ENCODE results near the gene ZDHHC13.
A peak's percentile ranks its signal among the peaks of the same experiment; 100 is the strongest.
"Not testable (repeated sequence)": the region's sequence is repeated elsewhere in the genome, so short reads cannot be mapped to it uniquely, and the experiment has no call there.

The ZDHHC13 gene

GRCh38 chr11:19107125-19107524 lies 9.8 kb upstream of the ZDHHC13 start:
- Histone ChIP-seq H3K27me3 (ENCODE audit: control insufficient read depth, insufficient read depth, low read length) (no peaks in the 10 kb centered on the region), H3K4me1 (ENCODE audit: control insufficient read depth, insufficient read depth, low read length) (no peaks in the 10 kb centered on the region), H3K27ac (ENCODE audit: low read depth, low read length) (no peak overlapping the region)

DNA sequence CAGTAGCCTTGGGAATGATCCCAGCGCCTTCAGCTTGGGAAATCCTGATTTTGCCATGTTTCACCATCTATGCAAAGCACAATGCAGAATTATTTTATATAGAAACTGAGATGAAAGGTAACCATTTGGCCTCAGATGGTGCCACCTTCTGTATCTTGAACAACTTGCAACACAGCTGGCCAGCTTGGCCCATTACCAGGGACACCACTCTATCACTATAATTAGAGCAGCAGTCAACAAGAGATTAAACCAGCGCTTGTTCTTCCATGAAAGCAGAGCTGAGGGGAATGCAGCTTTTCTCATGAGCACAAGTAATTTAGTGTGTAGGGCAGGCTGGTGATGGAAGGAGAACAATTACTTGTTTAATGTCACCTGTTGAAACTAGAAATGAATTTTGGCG lies 6.7 kb upstream of the ZDHHC13 start:
- H3K4me3 ChIP-seq (ENCODE audit: low read length) = no peak overlapping the region
- H3K9ac ChIP-seq (ENCODE audit: low read length) = no peak overlapping the region
- no peak overlapping the region for H3K27ac ChIP-seq (ENCODE audit: low read depth, low read length)
- no peaks in the 10 kb centered on the region for H3K36me3 ChIP-seq (ENCODE audit: control insufficient read depth, insufficient read depth, low read length)
- H3K4me1 ChIP-seq (ENCODE audit: control insufficient read depth, insufficient read depth, low read length) = no peaks in the 10 kb centered on the region
- no peaks in the 10 kb centered on the region for H3K27me3 ChIP-seq (ENCODE audit: control insufficient read depth, insufficient read depth, low read length)

More at GRCh38 chr11:19107125-19107524, 9.8 kb upstream of the ZDHHC13 start:
- Histone ChIP-seq H3K4me3 (ENCODE audit: low read length) (no peak overlapping the region), H3K36me3 (ENCODE audit: control insufficient read depth, insufficient read depth, low read length) (no peaks in the 10 kb centered on the region), H3K9ac (ENCODE audit: low read length) (no peak overlapping the region)

GRCh38 chr11:19111809-19112208 lies 5.2 kb upstream of the ZDHHC13 start:
- Histone ChIP-seq H3K4me3 (ENCODE audit: low read length) (no peak overlapping the region), H3K27me3 (ENCODE audit: control insufficient read depth, insufficient read depth, low read length) (no peaks in the 10 kb centered on the region), H3K9ac (ENCODE audit: low read length) (no peak overlapping the region), H3K4me1 (ENCODE audit: control insufficient read depth, insufficient read depth, low read length) (no peaks in the 10 kb centered on the region), H3K36me3 (ENCODE audit: control insufficient read depth, insufficient read depth, low read length) (no peaks in the 10 kb centered on the region), H3K27ac (ENCODE audit: low read depth, low read length) (no peak overlapping the region)

GRCh38 chr11:19116276-19116970 lies 545 bp upstream of the ZDHHC13 start:
- H3K27me3 ChIP-seq (ENCODE audit: control insufficient read depth, insufficient read depth, low read length) = no peaks in the 10 kb centered on the region
- peak overlapping the region; percentile 90 for H3K4me3 ChIP-seq (ENCODE audit: low read length)
- H3K36me3 ChIP-seq (ENCODE audit: control insufficient read depth, insufficient read depth, low read length) = no peaks in the 10 kb centered on the region
- no peak overlapping the region for H3K27ac ChIP-seq (ENCODE audit: low read depth, low read length)
- H3K9ac ChIP-seq (ENCODE audit: low read length) = no peak overlapping the region
- H3K4me1 ChIP-seq (ENCODE audit: control insufficient read depth, insufficient read depth, low read length) = no peaks in the 10 kb centered on the region

DNA sequence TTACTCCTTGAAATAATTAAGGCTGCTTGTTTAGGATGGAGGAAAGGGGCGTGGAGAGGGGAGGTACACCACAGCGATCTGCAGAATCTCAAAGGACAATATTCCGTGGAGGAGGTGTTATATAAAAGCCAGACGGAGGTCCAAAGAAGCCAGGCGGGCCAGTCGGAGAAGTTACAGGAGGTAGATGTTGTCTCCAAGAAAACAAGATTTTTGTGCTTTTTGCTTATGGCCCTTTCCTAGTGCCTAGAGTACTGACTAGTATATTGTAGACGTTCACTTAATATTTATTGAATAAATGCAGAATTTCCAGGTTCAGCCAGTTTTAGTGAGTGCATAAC lies 761 bp downstream of the ZDHHC13 start:
- Histone ChIP-seq H3K4me3 (ENCODE audit: low read length) (peak overlapping the region; percentile 90), H3K4me1 (ENCODE audit: control insufficient read depth, insufficient read depth, low read length) (no peaks in the 10 kb centered on the region), H3K36me3 (ENCODE audit: control insufficient read depth, insufficient read depth, low read length) (no peaks in the 10 kb centered on the region), H3K27me3 (ENCODE audit: control insufficient read depth, insufficient read depth, low read length) (no peaks in the 10 kb centered on the region), H3K9ac (ENCODE audit: low read length) (no peak overlapping the region), H3K27ac (ENCODE audit: low read depth, low read length) (no peak overlapping the region)

- Histone ChIP-seq H3K27ac (ENCODE audit: low read depth, low read length) (no peak overlapping the region), H3K9ac (ENCODE audit: low read length) (no peak overlapping the region), H3K4me3 (ENCODE audit: low read length) (no peak overlapping the region), H3K27me3 (ENCODE audit: control insufficient read depth, insufficient read depth, low read length) (no peaks in the 10 kb centered on the region), H3K36me3 (ENCODE audit: control insufficient read depth, insufficient read depth, low read length) (no peaks in the 10 kb centered on the region), H3K4me1 (ENCODE audit: control insufficient read depth, insufficient read depth, low read length) (no peaks in the 10 kb centered on the region)
Observed at GRCh38 chr11:19121646-19122045, 4.7 kb downstream of the ZDHHC13 start.

DNA sequence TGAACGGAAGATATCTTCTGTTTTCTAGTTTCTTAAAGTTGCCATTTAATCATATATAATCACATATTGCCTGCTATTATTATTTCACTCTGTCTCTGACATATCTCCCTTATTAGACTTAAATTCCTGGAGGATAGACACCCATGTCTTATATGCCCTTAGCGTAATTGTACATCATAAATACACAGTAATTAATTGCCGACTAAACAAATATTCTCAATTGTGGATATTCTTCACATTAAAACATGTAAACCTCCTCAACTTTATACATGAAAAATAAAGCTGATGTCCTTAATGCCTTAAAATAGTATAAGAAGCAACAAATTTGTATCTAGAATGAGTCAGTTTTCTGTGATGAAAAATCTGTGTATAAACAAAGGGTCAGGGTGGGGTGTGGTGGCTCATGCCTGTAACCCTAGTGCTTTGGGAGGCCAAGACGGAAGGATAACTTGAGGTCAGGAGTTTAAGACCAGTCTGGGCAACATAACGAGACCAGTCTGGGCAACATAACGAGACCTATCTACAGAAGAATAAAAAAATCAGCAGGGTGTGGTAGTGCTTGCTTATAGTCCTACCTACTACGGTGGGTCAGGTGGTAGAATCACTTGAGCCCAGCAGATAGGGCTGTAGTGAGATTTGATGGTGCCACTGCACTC lies 6.1 kb downstream of the ZDHHC13 start:
- Histone ChIP-seq H3K27me3 (ENCODE audit: control insufficient read depth, insufficient read depth, low read length) (no peaks in the 10 kb centered on the region), H3K36me3 (ENCODE audit: control insufficient read depth, insufficient read depth, low read length) (no peaks in the 10 kb centered on the region), H3K27ac (ENCODE audit: low read depth, low read length) (no peak overlapping the region), H3K9ac (ENCODE audit: low read length) (no peak overlapping the region), H3K4me3 (ENCODE audit: low read length) (no peak overlapping the region), H3K4me1 (ENCODE audit: control insufficient read depth, insufficient read depth, low read length) (no peaks in the 10 kb centered on the region)

GRCh38 chr11:19126562-19127325 lies 9.8 kb downstream of the ZDHHC13 start:
- H3K9ac ChIP-seq (ENCODE audit: low read length); H3K4me1 ChIP-seq (ENCODE audit: control insufficient read depth, insufficient read depth, low read length); H3K36me3 ChIP-seq (ENCODE audit: control insufficient read depth, insufficient read depth, low read length); H3K27me3 ChIP-seq (ENCODE audit: control insufficient read depth, insufficient read depth, low read length); H3K4me3 ChIP-seq (ENCODE audit: low read length); H3K27ac ChIP-seq (ENCODE audit: low read depth, low read length): not testable (repeated sequence)

GRCh38 chr11:19134004-19134403 lies 17.0 kb downstream of the ZDHHC13 start:
- H3K4me3 ChIP-seq (ENCODE audit: low read length) = no peak overlapping the region
- no peak overlapping the region for H3K27ac ChIP-seq (ENCODE audit: low read depth, low read length)
- no peaks in the 10 kb centered on the region for H3K36me3 ChIP-seq (ENCODE audit: control insufficient read depth, insufficient read depth, low read length)
- no peaks in the 10 kb centered on the region for H3K4me1 ChIP-seq (ENCODE audit: control insufficient read depth, insufficient read depth, low read length)
- no peaks in the 10 kb centered on the region for H3K27me3 ChIP-seq (ENCODE audit: control insufficient read depth, insufficient read depth, low read length)
- no peak overlapping the region for H3K9ac ChIP-seq (ENCODE audit: low read length)

- not testable (repeated sequence) for H3K36me3 ChIP-seq (ENCODE audit: control insufficient read depth, insufficient read depth, low read length); H3K27me3 ChIP-seq (ENCODE audit: control insufficient read depth, insufficient read depth, low read length); H3K9ac ChIP-seq (ENCODE audit: low read length); H3K4me3 ChIP-seq (ENCODE audit: low read length); H3K4me1 ChIP-seq (ENCODE audit: control insufficient read depth, insufficient read depth, low read length); H3K27ac ChIP-seq (ENCODE audit: low read depth, low read length)
Observed at GRCh38 chr11:19136884-19137283, 19.9 kb downstream of the ZDHHC13 start.

- H3K9ac ChIP-seq (ENCODE audit: low read length) = no peak overlapping the region
- H3K27me3 ChIP-seq (ENCODE audit: control insufficient read depth, insufficient read depth, low read length) = no peaks in the 10 kb centered on the region
- no peak overlapping the region for H3K27ac ChIP-seq (ENCODE audit: low read depth, low read length)
- H3K4me1 ChIP-seq (ENCODE audit: control insufficient read depth, insufficient read depth, low read length) = no peaks in the 10 kb centered on the region
- peaks cover 3% of the 10 kb centered on the region for H3K36me3 ChIP-seq (ENCODE audit: control insufficient read depth, insufficient read depth, low read length)
- H3K4me3 ChIP-seq (ENCODE audit: low read length) = no peak overlapping the region
Observed at GRCh38 chr11:19145319-19145718, 28.4 kb downstream of the ZDHHC13 start.

DNA sequence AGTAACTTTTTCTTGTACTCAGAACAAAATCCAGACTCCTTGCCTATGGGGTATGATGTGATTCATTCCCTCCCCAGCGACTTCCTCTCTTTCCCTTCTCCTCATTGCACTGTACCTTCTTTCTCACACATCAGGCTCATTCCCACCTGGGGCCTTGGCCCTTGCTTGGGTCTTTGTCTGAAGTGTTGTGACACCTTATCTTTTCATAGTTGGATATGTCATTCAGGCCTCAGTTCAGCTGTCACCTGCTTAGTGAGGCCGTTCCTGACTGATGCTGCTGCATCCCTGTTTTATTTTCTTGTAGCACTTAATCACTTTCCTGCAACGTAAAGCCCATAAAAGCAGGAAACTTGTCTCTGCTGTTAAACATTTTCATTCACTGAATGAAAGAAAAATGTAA lies 39.9 kb downstream of the ZDHHC13 start:
- Histone ChIP-seq H3K4me1 (ENCODE audit: control insufficient read depth, insufficient read depth, low read length) (no peaks in the 10 kb centered on the region), H3K36me3 (ENCODE audit: control insufficient read depth, insufficient read depth, low read length) (peaks cover 8% of the 10 kb centered on the region)

More for the DNA sequence above, 39.9 kb downstream of the ZDHHC13 start:
- no peaks in the 10 kb centered on the region for H3K27me3 ChIP-seq (ENCODE audit: control insufficient read depth, insufficient read depth, low read length)
- no peak overlapping the region for H3K9ac ChIP-seq (ENCODE audit: low read length)
- no peak overlapping the region for H3K4me3 ChIP-seq (ENCODE audit: low read length)
- H3K27ac ChIP-seq (ENCODE audit: low read depth, low read length) = no peak overlapping the region

Measured in rectal smooth muscle tissue (tissue), 1 donor.